ENCODE data around the gene EBF4. TPM values are rescaled to one million over a fixed set of nuclear protein-coding genes. Genes with fewer than 3 reads are reported as not detected.
A peak's percentile ranks its signal among the peaks of the same experiment; 100 is the strongest.

EBF4 gene
- polyA plus RNA-seq, 3 donors = 0.12 TPM; not detected in 2

- H3K4me1 ChIP-seq (ENCODE audit: control insufficient read depth in 1 of 2, insufficient read depth in 2 of 2, low read length in 2 of 2) = peaks cover 0 to 12% of the 10 kb centered on the region in 2 donors
- no peak overlapping the region for H3K9ac ChIP-seq (ENCODE audit: insufficient read depth, low read length, poor library complexity, severe bottlenecking)
- Mint-ChIP-seq H3K9me3 (peaks cover 0 to 14% (median 10%) of the 10 kb centered on the region in 7 donors), H3K4me3 (peak overlapping the region in 1 of 2 donors; percentile 42), H3K4me1 (peaks cover 6% of the 10 kb centered on the region), H3K27ac (no peak overlapping the region), H3K36me3 (peaks cover 4 to 6% of the 10 kb centered on the region in 2 donors), H3K27me3 (ENCODE audit: low read depth in 3 of 3) (peaks cover 42 to 71% (median 51%) of the 10 kb centered on the region in 3 donors)
- H3K36me3 ChIP-seq (replicated peaks in 1 of 2; ENCODE audit: control insufficient read depth in 1 of 2, insufficient read depth in 2 of 2, low read length in 2 of 2) = no peaks in the 10 kb centered on the region
- no peak for DNase-seq
- intact Hi-C loops (cut with micrococcal nuclease) = no loop called here
- H3K4me2 ChIP-seq (replicated peaks; ENCODE audit: extremely low read depth, low read length, poor library complexity, severe bottlenecking) = no peak overlapping the region
- no peaks in the 10 kb centered on the region for H4K20me1 ChIP-seq (ENCODE audit: insufficient read depth, low read length)
- no peaks in the 10 kb centered on the region for H3K79me2 ChIP-seq (ENCODE audit: insufficient read depth, low read length)
- WGBS (ENCODE audit: insufficient coverage) = 100% methylated on average over 8 of the region's 9 CpGs
- peaks cover 28 to 44% of the 10 kb centered on the region in 2 donors for H3K27me3 ChIP-seq (ENCODE audit: control insufficient read depth in 2 of 2, insufficient read depth in 2 of 2, low read length in 2 of 2)
- peaks cover 0 to 19% of the 10 kb centered on the region in 2 donors for H3K9me3 ChIP-seq (replicated peaks in 1 of 2; ENCODE audit: control insufficient read depth in 1 of 2, insufficient read depth in 1 of 2, low read length in 2 of 2)
- TF ChIP-seq CTCF (IDR thresholded peaks at IDR 0.05) = no peak
- H3K27ac ChIP-seq (ENCODE audit: low read depth in 1 of 2, low read length in 2 of 2) = no peak overlapping the region
- no peak overlapping the region for H3K4me3 ChIP-seq (replicated peaks in 1 of 3; ENCODE audit: low read depth in 2 of 3, low read length in 3 of 3)
- H2AFZ ChIP-seq (ENCODE audit: insufficient read depth, low read depth, low read length, poor library complexity, severe bottlenecking) = no peak overlapping the region
Measured at GRCh38 chr20:2696646-2697045, 4.1 kb downstream of the EBF4 start.

- no peak overlapping the region for H3K9ac ChIP-seq (ENCODE audit: insufficient read depth, low read length, poor library complexity, severe bottlenecking)
- no peak overlapping the region for H3K27ac Mint-ChIP-seq
- H3K4me1 Mint-ChIP-seq = no peaks in the 10 kb centered on the region
- peaks cover 0 to 16% of the 10 kb centered on the region in 2 donors for H3K9me3 ChIP-seq (replicated peaks in 1 of 2; ENCODE audit: control insufficient read depth in 1 of 2, insufficient read depth in 1 of 2, low read length in 2 of 2)
- no peak for DNase-seq
- peaks cover 24 to 38% of the 10 kb centered on the region in 2 donors for H3K27me3 ChIP-seq (ENCODE audit: control insufficient read depth in 2 of 2, insufficient read depth in 2 of 2, low read length in 2 of 2)
- peaks cover 0 to 9% (median 5%) of the 10 kb centered on the region in 7 donors for H3K9me3 Mint-ChIP-seq
- no peaks in the 10 kb centered on the region for H3K36me3 Mint-ChIP-seq
- H3K4me3 Mint-ChIP-seq = no peak overlapping the region
- H3K79me2 ChIP-seq (ENCODE audit: insufficient read depth, low read length) = no peaks in the 10 kb centered on the region
- intact Hi-C loops (cut with micrococcal nuclease) = no loop called here
- no peak overlapping the region for H3K4me3 ChIP-seq (replicated peaks in 1 of 3; ENCODE audit: low read depth in 2 of 3, low read length in 3 of 3)
- peaks cover 37 to 65% (median 47%) of the 10 kb centered on the region in 3 donors for H3K27me3 Mint-ChIP-seq (ENCODE audit: low read depth in 3 of 3)
- peaks cover 0 to 6% of the 10 kb centered on the region in 2 donors for H3K4me1 ChIP-seq (ENCODE audit: control insufficient read depth in 1 of 2, insufficient read depth in 2 of 2, low read length in 2 of 2)
- H3K27ac ChIP-seq (ENCODE audit: low read depth in 1 of 2, low read length in 2 of 2) = no peak overlapping the region
- H4K20me1 ChIP-seq (ENCODE audit: insufficient read depth, low read length) = no peaks in the 10 kb centered on the region
- no peak for TF ChIP-seq CTCF (IDR thresholded peaks at IDR 0.05)
- H3K4me2 ChIP-seq (replicated peaks; ENCODE audit: extremely low read depth, low read length, poor library complexity, severe bottlenecking) = no peak overlapping the region
- no peak overlapping the region for H2AFZ ChIP-seq (ENCODE audit: insufficient read depth, low read depth, low read length, poor library complexity, severe bottlenecking)
- no peaks in the 10 kb centered on the region for H3K36me3 ChIP-seq (replicated peaks in 1 of 2; ENCODE audit: control insufficient read depth in 1 of 2, insufficient read depth in 2 of 2, low read length in 2 of 2)
- 88% methylated on average over 1 of the region's 3 CpGs for WGBS (ENCODE audit: insufficient coverage)
Measured at GRCh38 chr20:2697768-2698167, 5.2 kb downstream of the EBF4 start.
